HG02588 (cell line): ENCODE measurements around the gene MRFAP1.
A peak's percentile ranks its signal among the peaks of the same experiment; 100 is the strongest.
"Not testable (repeated sequence)": the region's sequence is repeated elsewhere in the genome, so short reads cannot be mapped to it uniquely, and the experiment has no call there.

Experiments used
- ATAC-seq: cut with Tn5 transposase; IDR thresholded peaks from one replicate; pipeline ENCODE4 v1.9.1; 2021; ENCODE audit warnings: mild to moderate bottlenecking, moderate library complexity; ENCODE audit not compliant: unreplicated experiment

The MRFAP1 gene

GRCh38 chr4:6633091-6633906, 7.2 kb upstream of the MRFAP1 start:
- no peak for ATAC-seq

- no peak for ATAC-seq
Observed at GRCh38 chr4:6634746-6635145, 5.7 kb upstream of the MRFAP1 start.

GRCh38 chr4:6639137-6639680, 1.3 kb upstream of the MRFAP1 start:
- no peak for ATAC-seq

GRCh38 chr4:6641164-6641970, 882 bp downstream of the MRFAP1 start:
- ATAC-seq, result peak; percentile 13

DNA sequence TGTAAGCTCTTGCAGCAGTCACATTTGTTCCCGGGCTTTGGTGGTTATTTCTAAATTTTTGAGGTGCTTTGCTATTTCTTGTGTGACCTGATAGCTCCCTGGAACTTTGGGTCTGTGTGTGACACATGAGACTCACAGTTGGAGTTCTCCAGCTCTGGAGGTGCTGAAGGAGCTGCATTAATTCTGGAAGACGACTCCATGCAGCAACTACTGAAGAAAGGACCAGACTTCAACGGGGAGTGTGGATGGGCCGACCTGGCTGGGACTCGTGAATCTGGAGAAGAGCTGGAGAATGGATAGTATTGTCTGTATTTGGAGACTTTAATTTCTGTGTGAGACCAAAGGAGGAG, 1.5 kb downstream of the MRFAP1 start:
- ATAC-seq, result no peak

- ATAC-seq, result no peak
Observed at GRCh38 chr4:6643141-6643847, 2.8 kb downstream of the MRFAP1 start.

GRCh38 chr4:6644792-6645530, 4.5 kb downstream of the MRFAP1 start:
- ATAC-seq, result no peak

- ATAC-seq, result no peak
Observed at GRCh38 chr4:6647169-6647568, 6.7 kb downstream of the MRFAP1 start.

DNA sequence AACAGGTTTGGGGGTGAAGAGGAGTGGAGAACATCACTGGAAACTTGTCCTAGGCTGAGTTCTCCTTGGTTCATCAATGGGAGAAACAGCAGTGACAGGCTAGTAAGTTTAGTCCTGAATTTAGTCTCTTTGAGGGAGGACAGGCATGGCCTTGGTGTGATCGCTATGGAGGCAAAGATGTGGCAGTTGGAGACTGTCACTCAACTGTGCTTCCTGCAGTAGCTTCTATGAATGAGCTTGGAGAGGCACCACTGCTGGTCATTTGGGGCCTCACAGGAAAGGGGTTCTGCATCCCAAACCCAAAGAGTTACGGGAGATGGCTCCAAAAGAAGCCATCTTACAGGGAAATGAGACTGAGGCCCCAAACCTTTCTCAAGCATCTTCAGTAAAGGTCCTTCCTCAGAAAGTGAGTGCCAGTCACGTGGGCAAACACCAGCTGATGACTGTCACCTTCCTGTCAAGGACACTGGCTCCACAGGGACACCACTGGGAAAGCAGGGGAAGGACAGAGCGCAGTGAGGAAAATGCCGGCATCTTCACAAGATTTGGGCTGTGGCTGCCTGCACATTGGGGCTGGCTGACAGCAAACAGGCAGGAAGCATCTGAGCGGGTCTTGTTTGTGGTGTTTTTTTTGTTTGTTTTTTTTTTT, 7.2 kb downstream of the MRFAP1 start:
- no peak for ATAC-seq

- no peak for ATAC-seq
Observed at GRCh38 chr4:6649216-6649615, 8.7 kb downstream of the MRFAP1 start.

- ATAC-seq, result not testable (repeated sequence)
Observed at GRCh38 chr4:6654211-6654610, 13.7 kb downstream of the MRFAP1 start.

DNA sequence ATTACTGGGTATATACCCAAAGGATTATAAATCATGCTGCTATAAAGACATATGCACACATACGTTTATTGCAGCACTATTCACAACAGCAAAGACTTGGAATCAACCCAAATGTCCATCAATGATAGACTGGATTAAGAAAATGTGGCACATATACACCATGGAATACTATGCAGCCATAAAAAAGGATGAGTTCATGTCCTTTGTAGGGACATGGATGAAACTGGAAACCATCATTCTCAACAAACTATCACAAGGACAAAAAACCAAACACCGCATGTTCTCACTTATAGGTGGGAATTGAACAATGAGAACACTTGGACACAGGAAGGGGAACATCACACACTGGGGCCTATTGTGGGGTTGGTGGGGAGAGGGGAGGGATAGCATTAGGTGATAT, 14.8 kb downstream of the MRFAP1 start:
- ATAC-seq, result not testable (repeated sequence)

DNA sequence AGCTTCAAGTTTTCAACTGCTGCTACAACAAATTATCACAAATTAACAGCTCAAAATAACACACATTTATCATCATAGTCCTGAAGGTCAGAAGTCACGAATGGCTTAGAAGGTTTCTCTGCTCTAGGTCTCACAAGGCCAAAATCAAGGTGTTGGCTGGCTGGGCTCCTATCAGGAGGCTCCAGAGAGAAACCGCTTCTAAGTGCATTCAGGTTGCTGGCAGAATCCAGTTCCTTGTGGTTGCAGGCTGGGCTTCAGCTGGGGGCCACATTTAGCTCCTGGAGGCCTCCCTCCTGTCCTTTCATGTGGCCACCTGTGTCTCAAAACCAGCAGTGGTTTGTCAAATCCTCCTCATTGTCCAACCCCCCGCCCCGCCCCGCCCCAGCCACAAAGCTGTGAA, 15.4 kb downstream of the MRFAP1 start:
- ATAC-seq, result no peak

DNA sequence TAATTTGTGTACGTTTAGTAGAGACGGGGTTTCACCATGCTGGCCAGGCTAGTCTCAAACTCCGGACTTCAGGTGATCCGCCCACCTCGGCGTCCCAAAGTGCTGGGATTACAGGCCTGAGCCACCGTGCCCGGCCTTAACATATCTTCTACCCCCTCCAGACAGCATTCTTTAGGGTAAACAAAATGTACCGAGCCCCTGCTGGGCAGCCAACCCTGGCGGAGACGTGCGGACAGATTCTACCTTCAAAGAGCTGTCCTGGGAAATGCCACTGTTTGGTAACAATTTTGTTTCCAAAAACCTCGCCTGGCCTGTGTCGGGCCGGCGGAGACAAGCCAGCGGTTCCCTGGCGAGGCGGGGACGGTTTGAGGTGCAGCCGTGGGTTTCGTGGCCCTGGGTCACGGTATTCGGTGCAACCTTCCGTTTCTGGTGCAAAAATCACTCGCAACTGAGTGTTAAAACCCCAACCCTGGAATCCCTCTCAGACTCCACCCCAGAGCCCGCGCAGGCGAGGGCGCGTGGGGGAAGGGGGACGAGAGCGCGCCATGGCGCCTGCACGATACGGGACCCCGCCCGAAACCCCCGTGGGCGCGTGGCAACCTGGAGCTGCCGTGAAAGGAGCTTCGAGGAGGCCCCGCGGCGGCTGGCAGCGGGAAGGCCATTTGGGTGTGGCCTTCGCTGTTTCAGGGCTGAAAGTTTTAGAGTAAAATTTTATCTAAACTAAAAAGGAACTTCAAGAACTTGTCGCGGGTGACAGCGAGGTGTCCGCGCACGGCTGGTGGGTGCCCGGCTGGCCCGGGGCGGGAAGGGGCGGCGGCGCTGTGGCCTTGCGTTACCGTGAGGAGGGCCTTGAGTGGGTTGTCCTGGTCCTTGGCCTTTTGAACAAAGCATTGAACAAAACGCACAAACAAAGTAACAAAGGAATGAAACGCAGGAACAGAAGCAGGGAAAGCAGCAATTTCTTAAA, 17.0 kb downstream of the MRFAP1 start:
- ATAC-seq, result no peak

DNA sequence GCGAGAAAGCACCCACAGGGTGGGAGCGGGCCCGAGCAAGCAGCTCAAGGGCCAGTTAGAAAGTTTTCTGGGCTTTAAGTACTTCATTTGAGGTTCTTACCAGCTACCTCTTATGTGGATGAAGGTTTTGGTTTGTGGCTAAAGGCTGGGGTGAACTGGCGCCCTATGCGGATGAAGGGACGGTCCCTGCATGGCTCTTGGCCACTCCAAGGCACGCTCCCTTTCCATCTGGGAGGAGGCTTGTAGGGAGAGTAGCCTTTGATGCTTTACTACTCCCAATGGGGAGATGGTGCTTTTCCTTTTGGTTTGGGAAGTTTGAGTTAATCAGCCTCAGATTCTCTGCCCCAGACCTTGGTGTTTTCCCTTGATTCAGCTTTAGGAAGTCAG, 17.7 kb downstream of the MRFAP1 start:
- ATAC-seq, result no peak

DNA sequence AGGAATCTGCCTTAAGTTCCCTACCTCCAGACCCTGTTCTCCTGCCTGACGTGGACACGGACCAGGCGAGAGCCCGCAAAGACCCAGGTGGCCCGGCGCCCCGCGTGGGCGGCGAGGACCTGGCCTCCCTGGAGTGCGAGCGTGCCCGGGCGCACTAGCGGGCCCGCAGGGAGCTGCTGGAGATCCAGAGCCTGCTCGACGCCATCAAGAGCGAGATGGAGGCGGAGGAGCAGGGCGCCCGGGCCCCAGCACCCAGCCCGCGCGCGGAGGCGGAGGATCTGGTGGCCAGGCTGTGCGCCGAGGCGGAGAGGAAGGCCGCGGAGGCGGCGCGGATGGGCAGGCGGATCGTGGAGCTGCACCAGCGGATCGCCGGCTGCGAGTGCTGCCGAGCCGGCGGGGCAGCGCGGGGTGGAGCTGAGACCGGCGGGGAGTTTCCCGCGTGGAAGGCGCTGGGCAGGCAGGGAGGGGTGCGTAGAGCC, 18.2 kb downstream of the MRFAP1 start:
- no peak for ATAC-seq

DNA sequence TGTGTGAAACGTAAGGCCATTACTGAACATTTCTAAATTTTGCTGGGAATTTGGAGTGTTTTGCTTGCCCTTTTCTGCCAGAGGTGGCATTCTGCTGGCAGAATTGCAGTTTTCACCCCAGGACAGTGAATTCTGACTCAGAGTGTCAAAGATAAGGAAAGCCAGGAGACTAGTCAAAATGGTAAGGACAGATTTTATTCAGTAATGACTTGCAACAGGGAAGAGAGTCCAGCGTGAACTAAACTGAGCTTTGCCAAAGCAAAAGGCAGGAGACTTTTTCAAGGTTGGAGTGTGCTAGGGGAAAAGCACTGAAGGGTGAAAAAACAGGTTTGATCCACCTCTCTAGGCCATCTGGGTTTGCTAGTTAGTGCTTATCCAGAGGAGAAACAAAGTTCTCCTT, 19.4 kb downstream of the MRFAP1 start:
- no peak for ATAC-seq

GRCh38 chr4:6660430-6660829, 19.9 kb downstream of the MRFAP1 start:
- ATAC-seq, result no peak

- no peak for ATAC-seq
Observed at GRCh38 chr4:6662591-6662990, 22.1 kb downstream of the MRFAP1 start.
